ENCODE data around the gene NUP210L. TPM values are rescaled to one million over a fixed set of nuclear protein-coding genes. Genes with fewer than 3 reads are reported as not detected.

NUP210L gene
- total and polyA plus RNA-seq, 11 donors = 0.04 to 0.31 (median 0.05) TPM; not detected in 8

DNA sequence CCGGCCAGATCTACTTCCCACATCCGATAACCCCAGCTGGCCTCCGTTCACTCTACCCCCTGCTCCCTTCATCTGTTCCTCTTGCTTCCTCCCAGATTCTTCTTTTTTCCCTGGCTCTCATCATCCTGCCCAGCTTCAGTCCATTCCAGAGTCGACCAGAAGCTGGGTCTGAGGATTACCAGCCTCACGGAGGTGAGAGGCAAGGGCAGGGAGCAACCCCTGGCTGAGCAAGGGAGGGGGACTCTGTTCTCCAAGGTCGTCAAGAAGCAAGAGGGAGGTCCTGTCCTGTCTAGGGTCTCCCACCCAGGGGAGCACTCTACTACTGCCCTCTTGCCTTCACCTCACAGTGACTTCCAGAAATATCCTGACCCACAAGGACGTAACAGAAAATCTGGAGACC is 181.3 kb downstream of the NUP210L start:
- no peaks in the 10 kb centered on the region for H3K9me3 ChIP-seq
- ATAC-seq (no peak), DNase-seq (no peak)
- H3K4me3 ChIP-seq = no peak overlapping the region
- peaks cover 0 to 53% (median 19%) of the 10 kb centered on the region in 12 donors for H3K4me1 ChIP-seq
- intact Hi-C loops (cut with DNase I) = no loop called here
- no peaks in the 10 kb centered on the region for H3K27me3 ChIP-seq
- H3K27ac ChIP-seq = no peak overlapping the region
- 72 to 82% (median 80%) methylated on average over 7 of the region's 7 CpGs for WGBS, 4 donors
- H3K36me3 ChIP-seq = peaks cover 0 to 36% (median 33%) of the 10 kb centered on the region in 9 donors
- TF ChIP-seq POLR2A (IDR thresholded peaks at IDR 0.05) = no peak
- TF ChIP-seq, protein P1, sequence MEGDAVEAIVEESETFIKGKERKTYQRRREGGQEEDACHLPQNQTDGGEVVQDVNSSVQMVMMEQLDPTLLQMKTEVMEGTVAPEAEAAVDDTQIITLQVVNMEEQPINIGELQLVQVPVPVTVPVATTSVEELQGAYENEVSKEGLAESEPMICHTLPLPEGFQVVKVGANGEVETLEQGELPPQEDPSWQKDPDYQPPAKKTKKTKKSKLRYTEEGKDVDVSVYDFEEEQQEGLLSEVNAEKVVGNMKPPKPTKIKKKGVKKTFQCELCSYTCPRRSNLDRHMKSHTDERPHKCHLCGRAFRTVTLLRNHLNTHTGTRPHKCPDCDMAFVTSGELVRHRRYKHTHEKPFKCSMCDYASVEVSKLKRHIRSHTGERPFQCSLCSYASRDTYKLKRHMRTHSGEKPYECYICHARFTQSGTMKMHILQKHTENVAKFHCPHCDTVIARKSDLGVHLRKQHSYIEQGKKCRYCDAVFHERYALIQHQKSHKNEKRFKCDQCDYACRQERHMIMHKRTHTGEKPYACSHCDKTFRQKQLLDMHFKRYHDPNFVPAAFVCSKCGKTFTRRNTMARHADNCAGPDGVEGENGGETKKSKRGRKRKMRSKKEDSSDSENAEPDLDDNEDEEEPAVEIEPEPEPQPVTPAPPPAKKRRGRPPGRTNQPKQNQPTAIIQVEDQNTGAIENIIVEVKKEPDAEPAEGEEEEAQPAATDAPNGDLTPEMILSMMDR (IDR thresholded peaks at IDR 0.05) = no peak

DNA sequence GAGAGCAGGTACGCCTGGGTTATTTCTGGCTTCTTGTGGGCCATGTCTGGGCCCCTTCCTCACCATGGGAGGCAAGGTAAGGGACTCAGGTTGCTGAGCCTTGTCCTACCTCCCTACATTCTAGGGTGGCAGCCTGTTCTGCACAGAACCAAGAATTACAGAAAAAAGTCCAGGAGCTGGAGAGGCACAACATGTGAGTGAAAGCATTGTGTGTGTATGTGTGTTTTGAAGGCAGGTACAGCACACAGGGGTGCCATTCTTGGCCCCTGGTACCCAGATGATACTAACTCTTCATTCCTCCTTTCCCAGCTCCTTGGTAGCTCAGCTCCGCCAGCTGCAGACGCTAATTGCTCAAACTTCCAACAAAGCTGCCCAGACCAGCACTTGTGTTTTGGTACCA is 181.8 kb downstream of the NUP210L start:
- H3K27ac ChIP-seq = no peak overlapping the region
- H3K9me3 ChIP-seq = no peaks in the 10 kb centered on the region
- no peaks in the 10 kb centered on the region for H3K27me3 ChIP-seq
- no peak for TF ChIP-seq POLR2A (IDR thresholded peaks at IDR 0.05)
- TF ChIP-seq, protein P1 (IDR thresholded peaks at IDR 0.05) = no peak
- whole genome bisulfite sequencing, 4 donors = 92 to 96% (median 94%) methylated on average over 3 of the region's 3 CpGs
- intact Hi-C loops (cut with DNase I) = no loop called here
- H3K4me1 ChIP-seq = peaks cover 0 to 52% (median 19%) of the 10 kb centered on the region in 12 donors
- peaks cover 0 to 36% (median 33%) of the 10 kb centered on the region in 9 donors for H3K36me3 ChIP-seq
- H3K4me3 ChIP-seq = no peak overlapping the region
- DNase-seq (no peak), ATAC-seq (no peak)

DNA sequence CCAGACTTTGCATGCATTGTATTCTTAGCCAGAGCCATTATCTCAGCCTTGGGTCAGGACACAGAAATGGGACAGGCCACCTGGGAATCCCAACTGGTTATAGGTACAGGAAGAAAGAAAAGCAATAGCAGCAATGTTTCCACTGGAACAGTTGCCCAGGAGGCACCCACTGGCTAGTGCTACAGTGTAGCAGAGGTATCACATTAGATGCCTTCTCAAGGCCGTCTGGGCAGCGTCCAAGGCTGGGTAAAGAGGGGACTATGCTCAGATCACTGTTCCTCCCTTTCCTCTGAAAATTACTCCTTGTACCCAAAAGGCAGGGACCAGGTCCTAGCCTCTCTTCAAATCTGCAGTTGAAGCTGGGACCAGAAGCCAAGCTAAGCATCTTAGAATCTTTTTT is 184.5 kb downstream of the NUP210L start:
- H3K27me3 ChIP-seq = no peaks in the 10 kb centered on the region
- peaks cover 0 to 28% (median 25%) of the 10 kb centered on the region in 9 donors for H3K36me3 ChIP-seq
- peaks cover 0 to 50% (median 20%) of the 10 kb centered on the region in 12 donors for H3K4me1 ChIP-seq
- 76 to 92% (median 86%) methylated on average over 2 of the region's 2 CpGs for WGBS, 4 donors
- DNase-seq (no peak), ATAC-seq (no peak)
- H3K27ac ChIP-seq = no peak overlapping the region
- no peaks in the 10 kb centered on the region for H3K9me3 ChIP-seq
- intact Hi-C loops (cut with DNase I) = no loop called here
- no peak for TF ChIP-seq POLR2A (IDR thresholded peaks at IDR 0.05)
- TF ChIP-seq, protein P1 (IDR thresholded peaks at IDR 0.05) = no peak
- no peak overlapping the region for H3K4me3 ChIP-seq

DNA sequence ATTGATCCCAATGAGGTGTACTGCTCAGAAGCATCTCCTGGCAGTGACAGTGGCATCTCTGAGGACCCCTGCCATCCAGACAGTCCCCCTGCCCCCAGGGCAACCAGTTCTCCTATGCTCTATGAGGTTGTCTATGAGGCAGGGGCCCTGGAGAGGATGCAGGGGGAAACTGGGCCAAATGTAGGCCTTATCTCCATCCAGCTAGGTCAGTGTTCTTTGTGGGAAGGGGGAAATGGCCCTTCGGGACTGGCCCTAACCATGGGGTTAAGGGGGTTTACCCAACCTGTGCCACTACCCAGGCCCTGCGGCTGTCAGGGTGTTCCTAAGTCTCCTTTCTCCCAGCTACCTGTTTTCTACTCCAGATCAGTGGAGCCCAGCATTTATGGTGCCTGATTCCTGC is 185.9 kb downstream of the NUP210L start:
- intact Hi-C loops (cut with DNase I) = loop anchor here in 1 of 10 donors (5.0 kb wide), 2 partner anchors 177 to 292 kb away; partner anchors contain the start of gene NPR1
- no peak overlapping the region for H3K27ac ChIP-seq
- peak overlapping the region in 3 of 12 donors; percentile 64 to 78 (median 68) for H3K4me3 ChIP-seq

More for the DNA sequence above, 185.9 kb downstream of the NUP210L start:
- no peak for ATAC-seq
- no peaks in the 10 kb centered on the region for H3K27me3 ChIP-seq
- DNase-seq = no peak
- 79 to 94% (median 91%) methylated on average over 2 of the region's 2 CpGs; no CpG with 5 or more reads in 1 of the 4 donors for WGBS, 4 donors
- H3K9me3 ChIP-seq = no peaks in the 10 kb centered on the region
- peaks cover 0 to 51% (median 25%) of the 10 kb centered on the region in 12 donors for H3K4me1 ChIP-seq
- peaks cover 0 to 14% (median 11%) of the 10 kb centered on the region in 9 donors for H3K36me3 ChIP-seq
- TF ChIP-seq, protein P1 (IDR thresholded peaks at IDR 0.05) = no peak
- no peak for TF ChIP-seq POLR2A (IDR thresholded peaks at IDR 0.05)

Data from heart left ventricle (tissue), 16 donors.